HPDE6-E6E7 (cell line): ENCODE data around the gene C10orf53.
"Not testable (repeated sequence)": the region's sequence is repeated elsewhere in the genome, so short reads cannot be mapped to it uniquely, and the experiment has no call there.

Source experiments
- DNase-seq: peaks from one replicate; pipeline ENCODE4 v3.0.0; 2011; ENCODE audit warnings: missing footprints; ENCODE audit errors: extremely low spot score

Gene C10orf53

GRCh38 chr10:49652421-49653272 is 26.8 kb upstream of the C10orf53 start:
- DNase-seq, result no peak

GRCh38 chr10:49653273-49653929 is 26.1 kb upstream of the C10orf53 start:
- no peak for DNase-seq

GRCh38 chr10:49654036-49654693 is 25.3 kb upstream of the C10orf53 start:
- DNase-seq, result no peak

GRCh38 chr10:49655099-49655498 is 24.4 kb upstream of the C10orf53 start:
- DNase-seq, result no peak

- no peak for DNase-seq
Measured at GRCh38 chr10:49656845-49657493, 22.5 kb upstream of the C10orf53 start.

GRCh38 chr10:49657606-49658005 is 21.8 kb upstream of the C10orf53 start:
- no peak for DNase-seq

- DNase-seq, result peak; percentile 31
Measured at GRCh38 chr10:49661140-49661856, 18.2 kb upstream of the C10orf53 start.

GRCh38 chr10:49662169-49662830 is 17.2 kb upstream of the C10orf53 start:
- DNase-seq, result no peak

- DNase-seq, result no peak
Measured at GRCh38 chr10:49663596-49663995, 15.9 kb upstream of the C10orf53 start.

- DNase-seq, result no peak
Measured at GRCh38 chr10:49664006-49664841, 15.2 kb upstream of the C10orf53 start.

GRCh38 chr10:49664842-49665355 is 14.6 kb upstream of the C10orf53 start:
- DNase-seq, result no peak

- no peak for DNase-seq
Measured at GRCh38 chr10:49666054-49666615, 13.3 kb upstream of the C10orf53 start.

GRCh38 chr10:49666685-49667084 is 12.8 kb upstream of the C10orf53 start:
- no peak for DNase-seq

- peak; percentile 22 for DNase-seq
Measured at GRCh38 chr10:49667991-49668390, 11.5 kb upstream of the C10orf53 start.

GRCh38 chr10:49668684-49669083 is 10.8 kb upstream of the C10orf53 start:
- no peak for DNase-seq

GRCh38 chr10:49678827-49679479 is 498 bp upstream of the C10orf53 start:
- no peak for DNase-seq

- DNase-seq, result not testable (repeated sequence)
Measured at GRCh38 chr10:49682449-49682848, 3.0 kb downstream of the C10orf53 start.

GRCh38 chr10:49682879-49683278 is 3.4 kb downstream of the C10orf53 start:
- no peak for DNase-seq

GRCh38 chr10:49686651-49687050 is 7.2 kb downstream of the C10orf53 start:
- DNase-seq, result no peak
